ENCODE results near the gene ZNF211. TPM values are rescaled to one million over a fixed set of nuclear protein-coding genes. Genes with fewer than 3 reads are reported as not detected.

The ZNF211 gene
- total RNA-seq, 2 experiments from 2014 or later: 10.5 to 12.1 TPM

DNA sequence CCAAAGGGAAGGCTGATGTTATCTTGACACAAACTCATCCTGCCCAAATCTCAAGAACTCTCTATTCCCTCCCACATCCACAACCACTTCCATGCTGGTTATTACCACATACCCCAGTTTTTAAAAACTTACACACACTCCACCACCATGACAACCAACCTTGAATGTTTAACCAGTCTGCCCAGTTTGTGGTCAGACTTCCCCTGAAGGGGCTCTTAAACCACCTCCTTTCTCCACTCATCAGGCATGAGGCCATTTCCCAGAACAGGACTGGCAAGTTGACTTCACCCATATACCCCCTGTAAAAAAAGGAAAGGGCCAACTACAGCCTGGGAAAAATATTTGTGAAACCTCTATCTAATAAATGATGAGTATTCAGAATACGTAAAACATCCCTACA is 23.4 kb downstream of the ZNF211 start:
- Histone ChIP-seq H3K79me2 (ENCODE audit: insufficient read depth, low read depth, low read length) (no peaks in the 10 kb centered on the region), H3K27ac (ENCODE audit: low read depth, low read length, poor library complexity, severe bottlenecking) (no peak overlapping the region), H3K4me1 (ENCODE audit: insufficient read depth, low read length, poor library complexity, severe bottlenecking) (no peaks in the 10 kb centered on the region), H3K9me3 (ENCODE audit: low read length) (no peaks in the 10 kb centered on the region), H3K4me3 (ENCODE audit: low read depth, low read length, poor library complexity, severe bottlenecking) (no peak overlapping the region), H3K36me3 (ENCODE audit: insufficient read depth, low read length) (no peaks in the 10 kb centered on the region), H3K4me2 (ENCODE audit: low read length) (no peak overlapping the region), H3K9me2 (ENCODE audit: insufficient read depth, low read length) (no peaks in the 10 kb centered on the region), H2AFZ (ENCODE audit: low read length) (no peak overlapping the region), H4K20me1 (ENCODE audit: insufficient read depth, low read length) (no peaks in the 10 kb centered on the region)
- no peak for TF ChIP-seq EZH2phosphoT487 (IDR thresholded peaks at IDR 0.05; ENCODE audit: borderline replicate concordance, low read depth, low read length)
- TF ChIP-seq, protein P1, sequence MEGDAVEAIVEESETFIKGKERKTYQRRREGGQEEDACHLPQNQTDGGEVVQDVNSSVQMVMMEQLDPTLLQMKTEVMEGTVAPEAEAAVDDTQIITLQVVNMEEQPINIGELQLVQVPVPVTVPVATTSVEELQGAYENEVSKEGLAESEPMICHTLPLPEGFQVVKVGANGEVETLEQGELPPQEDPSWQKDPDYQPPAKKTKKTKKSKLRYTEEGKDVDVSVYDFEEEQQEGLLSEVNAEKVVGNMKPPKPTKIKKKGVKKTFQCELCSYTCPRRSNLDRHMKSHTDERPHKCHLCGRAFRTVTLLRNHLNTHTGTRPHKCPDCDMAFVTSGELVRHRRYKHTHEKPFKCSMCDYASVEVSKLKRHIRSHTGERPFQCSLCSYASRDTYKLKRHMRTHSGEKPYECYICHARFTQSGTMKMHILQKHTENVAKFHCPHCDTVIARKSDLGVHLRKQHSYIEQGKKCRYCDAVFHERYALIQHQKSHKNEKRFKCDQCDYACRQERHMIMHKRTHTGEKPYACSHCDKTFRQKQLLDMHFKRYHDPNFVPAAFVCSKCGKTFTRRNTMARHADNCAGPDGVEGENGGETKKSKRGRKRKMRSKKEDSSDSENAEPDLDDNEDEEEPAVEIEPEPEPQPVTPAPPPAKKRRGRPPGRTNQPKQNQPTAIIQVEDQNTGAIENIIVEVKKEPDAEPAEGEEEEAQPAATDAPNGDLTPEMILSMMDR (conservative IDR thresholded peaks at IDR 0.05; ENCODE audit: low read length): no peak
- intact Hi-C loops (cut with micrococcal nuclease; ENCODE audit: unreplicated experiment): no loop called here
- BruUV-seq (replicated peaks): no TSS peak
- DNase-seq (ENCODE audit: low spot score): no peak
- CTCF ChIA-PET (ENCODE audit: unreplicated experiment): no interaction called here
- POLR2A ChIA-PET: no interaction called here

DNA sequence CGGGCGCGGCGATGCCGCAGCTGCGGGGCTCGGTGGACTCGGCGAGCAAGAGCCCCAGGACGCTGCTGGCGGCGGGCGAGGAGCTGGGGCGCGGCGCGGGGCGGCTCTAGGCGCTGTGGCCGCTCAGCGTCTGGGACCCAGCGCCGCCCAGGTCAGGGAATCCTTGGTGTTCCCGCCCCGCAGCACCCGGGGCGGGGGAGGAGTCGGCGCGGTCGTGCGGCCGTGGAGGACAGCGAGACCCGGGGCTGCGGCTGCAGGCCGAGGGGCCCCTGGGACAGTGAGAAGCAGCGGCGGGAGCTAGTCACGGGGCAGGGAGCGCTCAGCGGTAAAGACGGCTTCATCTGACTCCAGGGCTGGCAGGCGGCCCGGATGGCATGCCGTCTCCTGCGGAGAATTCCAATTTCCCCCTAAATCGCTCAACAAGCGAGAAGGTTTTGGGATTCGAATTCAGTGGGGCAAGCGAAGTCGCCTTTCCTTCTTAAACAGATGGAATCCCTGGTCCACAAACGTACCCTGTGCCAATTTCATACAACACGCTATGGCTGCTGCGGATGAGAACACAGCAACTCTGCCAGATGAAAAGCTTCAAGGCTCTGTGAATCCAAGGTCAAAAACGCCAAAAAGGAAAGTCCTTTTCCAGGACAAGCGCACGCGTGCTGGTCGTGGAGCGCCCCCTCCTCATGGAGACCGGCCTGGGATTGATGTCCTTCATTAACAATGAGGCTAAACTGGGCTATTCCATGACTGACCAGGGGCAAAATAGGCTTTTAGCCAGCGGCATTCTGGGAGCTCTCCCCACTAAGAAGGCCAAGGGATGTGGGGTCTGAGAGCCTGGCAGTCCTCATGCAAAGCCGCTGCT is 31.5 kb downstream of the ZNF211 start:
- H3K9me2 ChIP-seq (ENCODE audit: insufficient read depth, low read length): no peaks in the 10 kb centered on the region
- no peaks in the 10 kb centered on the region for H3K4me1 ChIP-seq (ENCODE audit: insufficient read depth, low read length, poor library complexity, severe bottlenecking)
- no peaks in the 10 kb centered on the region for H4K20me1 ChIP-seq (ENCODE audit: insufficient read depth, low read length)
- ChIA-PET CTCF (ENCODE audit: unreplicated experiment) (no interaction called here), POLR2A (no interaction called here)
- intact Hi-C loops (cut with micrococcal nuclease; ENCODE audit: unreplicated experiment): no loop called here
- H3K27ac ChIP-seq (ENCODE audit: low read depth, low read length, poor library complexity, severe bottlenecking): no peak overlapping the region
- H2AFZ ChIP-seq (ENCODE audit: low read length): no peak overlapping the region
- no peak overlapping the region for H3K4me2 ChIP-seq (ENCODE audit: low read length)
- no peaks in the 10 kb centered on the region for H3K9me3 ChIP-seq (ENCODE audit: low read length)
- no peak overlapping the region for H3K4me3 ChIP-seq (ENCODE audit: low read depth, low read length, poor library complexity, severe bottlenecking)
- TF ChIP-seq, protein P1 (conservative IDR thresholded peaks at IDR 0.05; ENCODE audit: low read length): no peak
- BruUV-seq (replicated peaks): no TSS peak
- no peaks in the 10 kb centered on the region for H3K79me2 ChIP-seq (ENCODE audit: insufficient read depth, low read depth, low read length)
- no peaks in the 10 kb centered on the region for H3K36me3 ChIP-seq (ENCODE audit: insufficient read depth, low read length)
- DNase-seq (ENCODE audit: low spot score): no peak

DNA sequence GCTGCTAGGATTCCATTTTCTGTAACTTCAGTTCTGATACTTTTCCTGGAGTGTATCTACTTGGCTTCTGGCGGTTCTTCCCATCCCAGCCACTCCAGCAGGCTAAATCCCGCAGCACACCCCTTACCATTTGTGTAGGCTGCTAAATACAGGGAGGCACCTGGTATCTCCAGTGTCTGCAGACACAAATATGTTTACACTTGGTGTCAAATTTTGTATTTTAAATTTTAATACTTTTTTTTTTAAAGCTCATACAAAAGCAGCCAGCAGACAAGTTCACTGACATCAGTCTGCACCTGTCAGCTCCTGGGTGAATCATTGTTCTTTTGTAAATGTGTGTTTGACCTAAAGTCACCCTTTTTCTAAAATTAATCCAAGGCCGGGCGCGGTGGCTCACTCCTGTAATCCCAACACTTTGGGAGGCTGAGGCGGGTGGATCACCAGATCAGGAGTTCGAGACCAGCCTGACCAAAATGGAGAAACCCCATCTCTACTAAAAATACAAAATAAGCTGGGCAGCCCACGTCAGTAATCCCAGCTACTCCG is 32.4 kb downstream of the ZNF211 start:
- no peak for DNase-seq (ENCODE audit: low spot score)
- ChIA-PET CTCF (ENCODE audit: unreplicated experiment) (no interaction called here), POLR2A (no interaction called here)
- Histone ChIP-seq H3K79me2 (ENCODE audit: insufficient read depth, low read depth, low read length) (no peaks in the 10 kb centered on the region), H3K9me2 (ENCODE audit: insufficient read depth, low read length) (no peaks in the 10 kb centered on the region), H3K27ac (ENCODE audit: low read depth, low read length, poor library complexity, severe bottlenecking) (no peak overlapping the region), H3K4me3 (ENCODE audit: low read depth, low read length, poor library complexity, severe bottlenecking) (no peak overlapping the region), H4K20me1 (ENCODE audit: insufficient read depth, low read length) (no peaks in the 10 kb centered on the region), H3K4me1 (ENCODE audit: insufficient read depth, low read length, poor library complexity, severe bottlenecking) (no peaks in the 10 kb centered on the region), H2AFZ (ENCODE audit: low read length) (no peak overlapping the region), H3K9me3 (ENCODE audit: low read length) (no peaks in the 10 kb centered on the region), H3K4me2 (ENCODE audit: low read length) (no peak overlapping the region), H3K36me3 (ENCODE audit: insufficient read depth, low read length) (no peaks in the 10 kb centered on the region)
- intact Hi-C loops (cut with micrococcal nuclease; ENCODE audit: unreplicated experiment): no loop called here
- no TSS peak for BruUV-seq (replicated peaks)
- TF ChIP-seq, protein P1 (conservative IDR thresholded peaks at IDR 0.05; ENCODE audit: low read length): no peak
- no peak for TF ChIP-seq EZH2phosphoT487 (IDR thresholded peaks at IDR 0.05; ENCODE audit: borderline replicate concordance, low read depth, low read length)

Data from OCI-LY7 (cell line).